Liver (tissue), 9 donors: Measurements from ENCODE around the gene CPNE4. TPM values are rescaled to one million over a fixed set of nuclear protein-coding genes. Genes with fewer than 3 reads are reported as not detected.

Experiments
- DNase-seq: peaks from one replicate; pipeline ENCODE4 v3.0.0-alpha.2; 2017; ENCODE audit warnings: low spot score
- H3K27ac ChIP-seq, 2 donors: one replicate each; pipeline ENCODE4 v1.7.0; 2013; ENCODE audit warnings: inconsistent platforms in 2 of 2, low read length in 2 of 2, control low read depth in 1 of 2, low read depth in 1 of 2, mild to moderate bottlenecking in 1 of 2
- H3K27me3 ChIP-seq, 4 donors: one replicate each; pipeline versions ENCODE4 v1.6.1 to v1.7.0; 2013; ENCODE audit warnings: low read length in 3 of 4, inconsistent platforms in 1 of 4, mild to moderate bottlenecking in 1 of 4, moderate library complexity in 1 of 4; ENCODE audit not compliant: control insufficient read depth in 4 of 4, insufficient read depth in 4 of 4
- H3K36me3 ChIP-seq, 4 donors: one replicate each; pipeline versions ENCODE4 v1.6.1 to v1.7.0; 2013; ENCODE audit warnings: low read length in 3 of 4, mild to moderate bottlenecking in 3 of 4, low read depth in 1 of 4, moderate library complexity in 1 of 4; ENCODE audit not compliant: control insufficient read depth in 4 of 4, insufficient read depth in 3 of 4
- H3K4me1 ChIP-seq, 4 donors: one replicate each; pipeline versions ENCODE4 v1.6.1 to v1.7.0; 2013; ENCODE audit warnings: low read length in 3 of 4, mild to moderate bottlenecking in 3 of 4, moderate library complexity in 1 of 4; ENCODE audit not compliant: control insufficient read depth in 4 of 4, insufficient read depth in 4 of 4
- H3K4me3 ChIP-seq, 3 donors: one replicate each; pipeline versions ENCODE4 v1.6.1 to v1.7.0; 2013; ENCODE audit warnings: low read length in 3 of 3, control low read depth in 1 of 3, low read depth in 1 of 3, mild to moderate bottlenecking in 1 of 3
- H3K9ac ChIP-seq, 2 donors: one replicate each; pipeline ENCODE4 v1.7.0; 2013; ENCODE audit warnings: low read length in 2 of 2, mild to moderate bottlenecking in 2 of 2, moderate library complexity in 2 of 2, control low read depth in 1 of 2, low read depth in 1 of 2
- H3K9me3 ChIP-seq, 4 donors: one replicate each; pipeline versions ENCODE4 v1.6.1 to v1.7.0; 2013; ENCODE audit warnings: low read length in 3 of 4; ENCODE audit not compliant: control insufficient read depth in 4 of 4
- ATF3 ChIP-seq: IDR thresholded peaks from 2 replicates; pipeline ENCODE4 v1.6.1; 2016; ENCODE audit warnings: antibody characterized with exemption
- EGR1 ChIP-seq, 2 donors: IDR thresholded peaks; 2 replicates each; pipeline ENCODE4 v1.6.1; 2016 to 2018; ENCODE audit warnings: antibody characterized with exemption in 2 of 2, low read depth in 2 of 2
- FOXA1 ChIP-seq: IDR thresholded peaks from 2 replicates; pipeline ENCODE4 v1.6.1; 2016; ENCODE audit warnings: antibody characterized with exemption
- FOXA2 ChIP-seq: IDR thresholded peaks from 2 replicates; pipeline ENCODE4 v1.6.1; 2016; ENCODE audit warnings: antibody characterized with exemption
- GABPA ChIP-seq, 2 donors: IDR thresholded peaks in 1 of 2; conservative IDR thresholded peaks in 1 of 2; 2 replicates each; pipeline ENCODE4 v1.6.1; 2016; ENCODE audit warnings: antibody characterized with exemption in 2 of 2, mild to moderate bottlenecking in 1 of 2, moderate library complexity in 1 of 2
- HNF4G ChIP-seq: IDR thresholded peaks from 2 replicates; pipeline ENCODE4 v1.6.1; 2016; ENCODE audit warnings: antibody characterized with exemption
- MAX ChIP-seq: IDR thresholded peaks from 2 replicates; pipeline ENCODE4 v1.6.1; 2016; ENCODE audit warnings: antibody characterized with exemption
- NR2F2 ChIP-seq: IDR thresholded peaks from 2 replicates; pipeline ENCODE4 v1.6.1; 2016; ENCODE audit warnings: antibody characterized with exemption
- RXRA ChIP-seq, 2 donors: IDR thresholded peaks; 2 replicates each; pipeline ENCODE4 v1.6.1; 2017 to 2018; ENCODE audit warnings: antibody characterized with exemption in 2 of 2, mild to moderate bottlenecking in 1 of 2
- SP1 ChIP-seq: IDR thresholded peaks from 2 replicates; pipeline ENCODE4 v1.6.1; 2018; ENCODE audit warnings: antibody characterized with exemption, mild to moderate bottlenecking
- TAF1 ChIP-seq: conservative IDR thresholded peaks from 2 replicates; pipeline ENCODE4 v1.6.1; 2016; ENCODE audit warnings: antibody characterized with exemption, mild to moderate bottlenecking
- YY1 ChIP-seq: IDR thresholded peaks from 2 replicates; pipeline ENCODE4 v1.6.1; 2016; ENCODE audit warnings: antibody characterized with exemption, mild to moderate bottlenecking
- ZBTB33 ChIP-seq: IDR thresholded peaks from 2 replicates; pipeline ENCODE4 v1.6.1; 2016; ENCODE audit warnings: antibody characterized with exemption
- WGBS: extraction: QIAGEN DNeasy Blood & Tissue Kit; methylation state at CpG from one replicate; pipeline ENCODE4 v1.1.7; 2013; 5-methylcytosine and 5-hydroxymethylcytosine counted together
- polyA plus RNA-seq, 2 donors: library from polyadenylated mRNA; stranded (reverse) in 1 of 2; unstranded in 1 of 2; fragments of 200-250 nt in 1 of 2; fragments of >200 nt in 1 of 2; fragmentation: Nextera tagmentation in 1 of 2; extraction: Ambion mirVana in 1 of 2; gene quantifications; one replicate each; pipeline versions ENCODE4 v1.2.1 to v1.2.3, GENCODE V29; 2013 to 2015
- total RNA-seq, 2 donors: library from RNA; depleted of rRNA; stranded (reverse); fragments of >200 nt; gene quantifications; one replicate each; pipeline ENCODE4 v1.2.3, GENCODE V29; 2014
- TF ChIP-seq, protein P1 (sequence below): IDR thresholded peaks from 2 replicates; pipeline ENCODE4 v1.6.1; 2016; ENCODE audit warnings: antibody characterized with exemption, mild to moderate bottlenecking
- TF ChIP-seq, protein P2 (sequence below): fragments of 150-350 bp; IDR thresholded peaks from 2 replicates; pipeline ENCODE4 v1.5.1; 2017; ENCODE audit warnings: improper control_type of control experiment, low read depth, low read length; ENCODE audit not compliant: missing input control
- donor health status: healthy.
- donor health status: healthy.
- donor health status: healthy.
- donor health status: healthy.
- donor health status: healthy.

CPNE4 gene
- total and polyA plus RNA-seq, 4 donors, result under 0.01 to 0.03 TPM; not detected in 2

- Histone ChIP-seq H3K4me1 (no peaks in the 10 kb centered on the region), H3K27me3 (no peaks in the 10 kb centered on the region), H3K9me3 (no peaks in the 10 kb centered on the region), H3K36me3 (no peaks in the 10 kb centered on the region), H3K9ac (no peak overlapping the region), H3K27ac (no peak overlapping the region), H3K4me3 (no peak overlapping the region)
- DNase-seq, result no peak
- no peak for TF ChIP-seq YY1
- TF ChIP-seq TAF1, result no peak
- WGBS, result 72% methylated on average over 3 of the region's 3 CpGs
These were observed 481.1 kb downstream of the CPNE4 start for GRCh38 chr3:131553495-131554247.

GRCh38 chr3:131551761-131552160 is 483.1 kb downstream of the CPNE4 start:
- H3K9ac ChIP-seq, result no peak overlapping the region
- no peaks in the 10 kb centered on the region for H3K4me1 ChIP-seq
- no peaks in the 10 kb centered on the region for H3K36me3 ChIP-seq
- 77% methylated on average over 4 of the region's 4 CpGs for WGBS
- H3K27ac ChIP-seq, result no peak overlapping the region
- no peaks in the 10 kb centered on the region for H3K9me3 ChIP-seq
- no peak overlapping the region for H3K4me3 ChIP-seq
- TF ChIP-seq HNF4G (no peak), ZBTB33 (no peak), GABPA (IDR thresholded peaks at IDR 0.05 in 1 of 2, conservative IDR thresholded peaks at IDR 0.05 in 1 of 2) (no peak), NR2F2 (no peak), FOXA1 (no peak), MAX (no peak), EGR1 (IDR thresholded peaks at IDR 0.05; ENCODE audit: low read depth in 2 of 2) (no peak), RXRA (IDR thresholded peaks at IDR 0.05) (no peak), SP1 (no peak), ATF3 (no peak), FOXA2 (no peak), YY1 (no peak)
- TF ChIP-seq, protein P1, sequence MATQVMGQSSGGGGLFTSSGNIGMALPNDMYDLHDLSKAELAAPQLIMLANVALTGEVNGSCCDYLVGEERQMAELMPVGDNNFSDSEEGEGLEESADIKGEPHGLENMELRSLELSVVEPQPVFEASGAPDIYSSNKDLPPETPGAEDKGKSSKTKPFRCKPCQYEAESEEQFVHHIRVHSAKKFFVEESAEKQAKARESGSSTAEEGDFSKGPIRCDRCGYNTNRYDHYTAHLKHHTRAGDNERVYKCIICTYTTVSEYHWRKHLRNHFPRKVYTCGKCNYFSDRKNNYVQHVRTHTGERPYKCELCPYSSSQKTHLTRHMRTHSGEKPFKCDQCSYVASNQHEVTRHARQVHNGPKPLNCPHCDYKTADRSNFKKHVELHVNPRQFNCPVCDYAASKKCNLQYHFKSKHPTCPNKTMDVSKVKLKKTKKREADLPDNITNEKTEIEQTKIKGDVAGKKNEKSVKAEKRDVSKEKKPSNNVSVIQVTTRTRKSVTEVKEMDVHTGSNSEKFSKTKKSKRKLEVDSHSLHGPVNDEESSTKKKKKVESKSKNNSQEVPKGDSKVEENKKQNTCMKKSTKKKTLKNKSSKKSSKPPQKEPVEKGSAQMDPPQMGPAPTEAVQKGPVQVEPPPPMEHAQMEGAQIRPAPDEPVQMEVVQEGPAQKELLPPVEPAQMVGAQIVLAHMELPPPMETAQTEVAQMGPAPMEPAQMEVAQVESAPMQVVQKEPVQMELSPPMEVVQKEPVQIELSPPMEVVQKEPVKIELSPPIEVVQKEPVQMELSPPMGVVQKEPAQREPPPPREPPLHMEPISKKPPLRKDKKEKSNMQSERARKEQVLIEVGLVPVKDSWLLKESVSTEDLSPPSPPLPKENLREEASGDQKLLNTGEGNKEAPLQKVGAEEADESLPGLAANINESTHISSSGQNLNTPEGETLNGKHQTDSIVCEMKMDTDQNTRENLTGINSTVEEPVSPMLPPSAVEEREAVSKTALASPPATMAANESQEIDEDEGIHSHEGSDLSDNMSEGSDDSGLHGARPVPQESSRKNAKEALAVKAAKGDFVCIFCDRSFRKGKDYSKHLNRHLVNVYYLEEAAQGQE, result no peak
- TF ChIP-seq, protein P2, sequence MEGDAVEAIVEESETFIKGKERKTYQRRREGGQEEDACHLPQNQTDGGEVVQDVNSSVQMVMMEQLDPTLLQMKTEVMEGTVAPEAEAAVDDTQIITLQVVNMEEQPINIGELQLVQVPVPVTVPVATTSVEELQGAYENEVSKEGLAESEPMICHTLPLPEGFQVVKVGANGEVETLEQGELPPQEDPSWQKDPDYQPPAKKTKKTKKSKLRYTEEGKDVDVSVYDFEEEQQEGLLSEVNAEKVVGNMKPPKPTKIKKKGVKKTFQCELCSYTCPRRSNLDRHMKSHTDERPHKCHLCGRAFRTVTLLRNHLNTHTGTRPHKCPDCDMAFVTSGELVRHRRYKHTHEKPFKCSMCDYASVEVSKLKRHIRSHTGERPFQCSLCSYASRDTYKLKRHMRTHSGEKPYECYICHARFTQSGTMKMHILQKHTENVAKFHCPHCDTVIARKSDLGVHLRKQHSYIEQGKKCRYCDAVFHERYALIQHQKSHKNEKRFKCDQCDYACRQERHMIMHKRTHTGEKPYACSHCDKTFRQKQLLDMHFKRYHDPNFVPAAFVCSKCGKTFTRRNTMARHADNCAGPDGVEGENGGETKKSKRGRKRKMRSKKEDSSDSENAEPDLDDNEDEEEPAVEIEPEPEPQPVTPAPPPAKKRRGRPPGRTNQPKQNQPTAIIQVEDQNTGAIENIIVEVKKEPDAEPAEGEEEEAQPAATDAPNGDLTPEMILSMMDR, result no peak
- H3K27me3 ChIP-seq, result no peaks in the 10 kb centered on the region
- no peak for DNase-seq
